HTR-8/SVneo (cell line): ENCODE data around the gene POU2F1.

Experiments used
- DNase-seq: peaks from one replicate; pipeline ENCODE4 v3.0.0; 2011; ENCODE audit warnings: low spot score, mixed read lengths; ENCODE audit not compliant: insufficient read length
- FAIRE-seq: peaks from 2 replicates; lab custom pipeline; 2011; peaks lifted over from hg19 to GRCh38; lab: Jason Lieb, UNC

The POU2F1 gene

GRCh38 chr1:167263819-167264464 lies 43.3 kb downstream of the POU2F1 start:
- FAIRE-seq (no peak), DNase-seq (peak; percentile 23)

GRCh38 chr1:167266965-167267364 lies 46.3 kb downstream of the POU2F1 start:
- FAIRE-seq (no peak), DNase-seq (no peak)

- FAIRE-seq = no peak
- no peak for DNase-seq
Measured at GRCh38 chr1:167268347-167268787, 47.7 kb downstream of the POU2F1 start.

- no peak for FAIRE-seq
- no peak for DNase-seq
Measured at GRCh38 chr1:167270349-167271092, 49.8 kb downstream of the POU2F1 start.

GRCh38 chr1:167272369-167272957 lies 51.8 kb downstream of the POU2F1 start:
- FAIRE-seq (no peak), DNase-seq (no peak)

GRCh38 chr1:167273027-167273800 lies 52.5 kb downstream of the POU2F1 start:
- DNase-seq (peak; percentile 18), FAIRE-seq (no peak)

GRCh38 chr1:167274061-167274460 lies 53.4 kb downstream of the POU2F1 start:
- DNase-seq (no peak), FAIRE-seq (no peak)

GRCh38 chr1:167276969-167277368 lies 56.3 kb downstream of the POU2F1 start:
- DNase-seq = no peak
- FAIRE-seq = no peak

- no peak for FAIRE-seq
- no peak for DNase-seq
Measured at GRCh38 chr1:167278497-167278896, 57.8 kb downstream of the POU2F1 start.

- DNase-seq = no peak
- no peak for FAIRE-seq
Measured at GRCh38 chr1:167280912-167281311, 60.2 kb downstream of the POU2F1 start.

GRCh38 chr1:167288390-167289074 lies 67.8 kb downstream of the POU2F1 start:
- no peak for DNase-seq
- no peak for FAIRE-seq

GRCh38 chr1:167289075-167289442 lies 68.4 kb downstream of the POU2F1 start:
- FAIRE-seq = no peak

GRCh38 chr1:167289966-167290365 lies 69.3 kb downstream of the POU2F1 start:
- DNase-seq = no peak
- no peak for FAIRE-seq

More at GRCh38 chr1:167289075-167289442, 68.4 kb downstream of the POU2F1 start:
- DNase-seq = no peak

- DNase-seq (no peak), FAIRE-seq (no peak)
Measured at GRCh38 chr1:167291539-167292185, 71.0 kb downstream of the POU2F1 start.

- FAIRE-seq = no peak
- no peak for DNase-seq
Measured at GRCh38 chr1:167292216-167292615, 71.5 kb downstream of the POU2F1 start.

- DNase-seq = no peak
- FAIRE-seq = no peak
Measured at GRCh38 chr1:167293057-167293456, 72.4 kb downstream of the POU2F1 start.

GRCh38 chr1:167294528-167294927 lies 73.8 kb downstream of the POU2F1 start:
- FAIRE-seq (no peak), DNase-seq (no peak)

GRCh38 chr1:167297222-167298214 lies 76.8 kb downstream of the POU2F1 start:
- DNase-seq = no peak
- no peak for FAIRE-seq
